ENCODE results near the gene GPR26. TPM values are rescaled to one million over a fixed set of nuclear protein-coding genes. Genes with fewer than 3 reads are reported as not detected.

The GPR26 gene
- total and polyA plus RNA-seq, 4 donors, result not detected

- DNase-seq, result no peak
- Histone ChIP-seq H3K9me3 (ENCODE audit: control insufficient read depth in 4 of 4, insufficient read depth in 3 of 4, low read length in 3 of 4) (no peaks in the 10 kb centered on the region), H3K27me3 (ENCODE audit: control insufficient read depth in 3 of 3, insufficient read depth in 3 of 3, low read length in 2 of 3) (peaks cover 0 to 7% (median 0%) of the 10 kb centered on the region in 3 donors), H3K4me3 (no peak overlapping the region), H3K9ac (ENCODE audit: insufficient read depth in 1 of 2, low read length in 2 of 2) (no peak overlapping the region), H3K4me1 (ENCODE audit: control insufficient read depth in 5 of 5, insufficient read depth in 5 of 5, low read length in 5 of 5) (no peaks in the 10 kb centered on the region), H3K27ac (ENCODE audit: low read depth in 1 of 2, low read length in 1 of 2) (no peak overlapping the region), H3K36me3 (ENCODE audit: control insufficient read depth in 4 of 4, insufficient read depth in 4 of 4, low read length in 4 of 4) (no peaks in the 10 kb centered on the region)
- WGBS, 2 donors, result 81 to 90% methylated on average over 5 of the region's 5 CpGs
- no peak for ATAC-seq (ENCODE audit: insufficient read depth, low FRiP score)
- TF ChIP-seq CTCF (IDR thresholded peaks at IDR 0.05; ENCODE audit: control extremely low read depth, extremely low read depth), result no peak
Measured at GRCh38 chr10:123635131-123635530, 31.0 kb upstream of the GPR26 start.

GRCh38 chr10:123635745-123636144, 30.4 kb upstream of the GPR26 start:
- no peak for TF ChIP-seq CTCF (IDR thresholded peaks at IDR 0.05; ENCODE audit: control extremely low read depth, extremely low read depth)
- ATAC-seq (ENCODE audit: insufficient read depth, low FRiP score) (no peak), DNase-seq (no peak)
- no peaks in the 10 kb centered on the region for H3K4me1 ChIP-seq (ENCODE audit: control insufficient read depth in 5 of 5, insufficient read depth in 5 of 5, low read length in 5 of 5)
- no peaks in the 10 kb centered on the region for H3K9me3 ChIP-seq (ENCODE audit: control insufficient read depth in 4 of 4, insufficient read depth in 3 of 4, low read length in 3 of 4)
- WGBS, 2 donors, result 40 to 43% methylated on average over 2 of the region's 2 CpGs
- no peaks in the 10 kb centered on the region for H3K36me3 ChIP-seq (ENCODE audit: control insufficient read depth in 4 of 4, insufficient read depth in 4 of 4, low read length in 4 of 4)
- no peak overlapping the region for H3K27ac ChIP-seq (ENCODE audit: low read depth in 1 of 2, low read length in 1 of 2)
- H3K27me3 ChIP-seq (ENCODE audit: control insufficient read depth in 3 of 3, insufficient read depth in 3 of 3, low read length in 2 of 3), result peaks cover 0 to 7% (median 0%) of the 10 kb centered on the region in 3 donors
- no peak overlapping the region for H3K4me3 ChIP-seq
- H3K9ac ChIP-seq (ENCODE audit: insufficient read depth in 1 of 2, low read length in 2 of 2), result no peak overlapping the region

- no peak overlapping the region for H3K27ac ChIP-seq (ENCODE audit: low read depth in 1 of 2, low read length in 1 of 2)
- whole genome bisulfite sequencing, 2 donors, result 78 to 90% methylated on average over 8 of the region's 8 CpGs
- no peak for TF ChIP-seq CTCF (IDR thresholded peaks at IDR 0.05; ENCODE audit: control extremely low read depth, extremely low read depth)
- no peak overlapping the region for H3K9ac ChIP-seq (ENCODE audit: insufficient read depth in 1 of 2, low read length in 2 of 2)
- no peak overlapping the region for H3K4me3 ChIP-seq
- H3K9me3 ChIP-seq (ENCODE audit: control insufficient read depth in 4 of 4, insufficient read depth in 3 of 4, low read length in 3 of 4), result no peaks in the 10 kb centered on the region
- no peak for ATAC-seq (ENCODE audit: insufficient read depth, low FRiP score)
- H3K4me1 ChIP-seq (ENCODE audit: control insufficient read depth in 5 of 5, insufficient read depth in 5 of 5, low read length in 5 of 5), result no peaks in the 10 kb centered on the region
- no peaks in the 10 kb centered on the region for H3K36me3 ChIP-seq (ENCODE audit: control insufficient read depth in 4 of 4, insufficient read depth in 4 of 4, low read length in 4 of 4)
- H3K27me3 ChIP-seq (ENCODE audit: control insufficient read depth in 3 of 3, insufficient read depth in 3 of 3, low read length in 2 of 3), result peaks cover 0 to 7% (median 0%) of the 10 kb centered on the region in 3 donors
- DNase-seq, result no peak
Measured at GRCh38 chr10:123636598-123637325, 29.4 kb upstream of the GPR26 start.
